H1 (cell line): ENCODE data around the gene C3orf38.

Experiments used
- CEBPB ChIP-seq: IDR thresholded peaks from 2 replicates; pipeline ENCODE4 v1.6.1; 2012; ENCODE audit warnings: low read depth, low read length
- EGR1 ChIP-seq: IDR thresholded peaks from 2 replicates; pipeline ENCODE4 v1.6.1; 2011; ENCODE audit warnings: low read depth, low read length, borderline replicate concordance
- EZH2 ChIP-seq: fragments of 200-600 bp; sonication (generic); IDR thresholded peaks from 2 replicates; pipeline ENCODE4 v1.7.1; 2012; ENCODE audit warnings: low read depth, mild to moderate bottlenecking, moderate library complexity, low read length, inconsistent platforms; ENCODE audit not compliant: severe bottlenecking

DNA sequence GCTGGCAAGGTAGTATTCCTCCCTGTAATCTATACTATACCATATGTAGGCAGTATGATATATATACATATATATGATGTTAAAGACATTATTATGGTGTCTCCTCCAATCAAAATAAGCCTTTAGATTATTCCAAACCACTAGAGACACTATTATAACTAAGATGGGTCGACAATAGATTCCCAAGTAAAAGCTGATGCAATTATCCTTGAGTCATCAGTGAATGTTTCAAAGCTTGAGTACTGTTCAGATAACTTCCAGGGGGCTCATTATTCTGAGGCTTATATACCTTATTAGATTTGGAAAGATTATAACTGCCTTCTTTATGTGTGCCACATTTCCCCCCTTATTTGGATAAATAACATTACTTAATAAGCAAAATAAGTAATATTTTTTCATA, 11.9 kb upstream of the C3orf38 start:
- TF ChIP-seq CEBPB (no peak), EGR1 (no peak), EZH2 (no peak)
